PFSK-1 (cell line): ENCODE measurements around the gene RSAD1.

Experiments
- POLR2AphosphoS5 ChIP-seq: IDR thresholded peaks from 2 replicates; pipeline ENCODE4 v1.6.1; 2012; ENCODE audit warnings: low read depth, mild to moderate bottlenecking, control low read depth, low read length, moderate library complexity
- SIN3A ChIP-seq: IDR thresholded peaks from 2 replicates; pipeline ENCODE4 v1.6.1; 2012; ENCODE audit warnings: mild to moderate bottlenecking, low read length, moderate library complexity, borderline replicate concordance; ENCODE audit not compliant: insufficient read depth
- TAF1 ChIP-seq: IDR thresholded peaks from 2 replicates; pipeline ENCODE4 v1.6.1; 2012; ENCODE audit warnings: low read length, control low read depth, borderline replicate concordance; ENCODE audit not compliant: insufficient read depth

GRCh38 chr17:50474523-50474922 lies 4.1 kb upstream of the RSAD1 start:
- TF ChIP-seq SIN3A = no peak
- no peak for TF ChIP-seq POLR2AphosphoS5
- no peak for TF ChIP-seq TAF1
